ENCODE data around the gene PHLPP1. TPM values are rescaled to one million over a fixed set of nuclear protein-coding genes. Genes with fewer than 3 reads are reported as not detected.

PHLPP1 gene
- polyA plus RNA-seq, 1 experiment: 5.6 TPM

GRCh38 chr18:62963507-62963906 is 248.2 kb downstream of the PHLPP1 start:
- no peak for DNase-seq (ENCODE audit: low read depth, low spot score)

GRCh38 chr18:62964432-62964831 is 249.1 kb downstream of the PHLPP1 start:
- CTCF ChIA-PET: interaction anchor here (1.0 kb wide), 1 partner anchor 18 kb away, joined by 4 read pairs; no protein-coding TSS in a partner anchor
- POLR2A ChIA-PET: no interaction called here

More at GRCh38 chr18:62963507-62963906, 248.2 kb downstream of the PHLPP1 start:
- TF ChIP-seq, protein P1, sequence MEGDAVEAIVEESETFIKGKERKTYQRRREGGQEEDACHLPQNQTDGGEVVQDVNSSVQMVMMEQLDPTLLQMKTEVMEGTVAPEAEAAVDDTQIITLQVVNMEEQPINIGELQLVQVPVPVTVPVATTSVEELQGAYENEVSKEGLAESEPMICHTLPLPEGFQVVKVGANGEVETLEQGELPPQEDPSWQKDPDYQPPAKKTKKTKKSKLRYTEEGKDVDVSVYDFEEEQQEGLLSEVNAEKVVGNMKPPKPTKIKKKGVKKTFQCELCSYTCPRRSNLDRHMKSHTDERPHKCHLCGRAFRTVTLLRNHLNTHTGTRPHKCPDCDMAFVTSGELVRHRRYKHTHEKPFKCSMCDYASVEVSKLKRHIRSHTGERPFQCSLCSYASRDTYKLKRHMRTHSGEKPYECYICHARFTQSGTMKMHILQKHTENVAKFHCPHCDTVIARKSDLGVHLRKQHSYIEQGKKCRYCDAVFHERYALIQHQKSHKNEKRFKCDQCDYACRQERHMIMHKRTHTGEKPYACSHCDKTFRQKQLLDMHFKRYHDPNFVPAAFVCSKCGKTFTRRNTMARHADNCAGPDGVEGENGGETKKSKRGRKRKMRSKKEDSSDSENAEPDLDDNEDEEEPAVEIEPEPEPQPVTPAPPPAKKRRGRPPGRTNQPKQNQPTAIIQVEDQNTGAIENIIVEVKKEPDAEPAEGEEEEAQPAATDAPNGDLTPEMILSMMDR (IDR thresholded peaks at IDR 0.05; ENCODE audit: low read depth, low read length): no peak
- no peak overlapping the region for H3K27ac ChIP-seq (ENCODE audit: low read depth, low read length)
- ChIA-PET CTCF (interaction anchor here (1.0 kb wide), 1 partner anchor 19 kb away, joined by 4 read pairs; no protein-coding TSS in a partner anchor), POLR2A (no interaction called here)
- no peaks in the 10 kb centered on the region for H3K27me3 ChIP-seq (ENCODE audit: control insufficient read depth, insufficient read depth, low read length)
- no peaks in the 10 kb centered on the region for H3K9me3 ChIP-seq (ENCODE audit: control insufficient read depth, insufficient read depth, low read length)
- H3K4me3 ChIP-seq (ENCODE audit: low read depth, low read length): no peak overlapping the region

GRCh38 chr18:62967089-62967488 is 251.7 kb downstream of the PHLPP1 start:
- TF ChIP-seq, protein P1 (IDR thresholded peaks at IDR 0.05; ENCODE audit: low read depth, low read length): no peak
- ChIA-PET CTCF (interaction anchor here (1.2 kb wide), 1 partner anchor 16 kb away, joined by 3 read pairs; no protein-coding TSS in a partner anchor), POLR2A (no interaction called here)
- no peak for DNase-seq (ENCODE audit: low read depth, low spot score)
- no peaks in the 10 kb centered on the region for H3K27me3 ChIP-seq (ENCODE audit: control insufficient read depth, insufficient read depth, low read length)
- H3K27ac ChIP-seq (ENCODE audit: low read depth, low read length): no peak overlapping the region
- no peak overlapping the region for H3K4me3 ChIP-seq (ENCODE audit: low read depth, low read length)
- H3K9me3 ChIP-seq (ENCODE audit: control insufficient read depth, insufficient read depth, low read length): no peaks in the 10 kb centered on the region

More at GRCh38 chr18:62964432-62964831, 249.1 kb downstream of the PHLPP1 start:
- no peak for DNase-seq (ENCODE audit: low read depth, low spot score)
- Histone ChIP-seq H3K9me3 (ENCODE audit: control insufficient read depth, insufficient read depth, low read length) (no peaks in the 10 kb centered on the region), H3K27ac (ENCODE audit: low read depth, low read length) (no peak overlapping the region), H3K4me3 (ENCODE audit: low read depth, low read length) (no peak overlapping the region), H3K27me3 (ENCODE audit: control insufficient read depth, insufficient read depth, low read length) (no peaks in the 10 kb centered on the region)
- TF ChIP-seq, protein P1 (IDR thresholded peaks at IDR 0.05; ENCODE audit: low read depth, low read length): no peak

DNA sequence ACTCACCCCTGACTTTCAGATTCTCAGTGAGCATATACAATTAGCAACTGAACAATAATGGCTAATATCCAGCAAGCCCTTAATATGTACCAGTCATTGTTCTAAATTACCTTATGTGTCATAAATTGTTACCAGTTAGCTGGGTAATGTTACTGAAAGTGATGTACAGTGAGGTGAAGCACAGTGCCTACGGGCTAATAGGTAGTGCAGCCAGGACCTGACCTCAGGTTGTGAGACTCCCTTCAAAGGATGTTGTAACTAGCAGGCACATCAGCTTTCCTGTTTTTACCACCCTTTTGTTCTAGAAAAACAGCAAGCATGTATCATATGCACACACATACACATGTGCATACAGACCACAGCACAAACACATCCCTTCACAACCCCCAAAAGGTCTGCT is 258.3 kb downstream of the PHLPP1 start:
- ChIA-PET POLR2A (no interaction called here), CTCF (interaction anchor here (0.7 to 1.5 kb wide), 3 partner anchors 9 to 390 kb away, joined by 3 to 4 read pairs (median 3); partner anchors contain the start of gene PHLPP1)
- Histone ChIP-seq H3K9me3 (ENCODE audit: control insufficient read depth, insufficient read depth, low read length) (no peaks in the 10 kb centered on the region; the same call in 1 of the 2 replicates), H3K27me3 (ENCODE audit: control insufficient read depth, insufficient read depth, low read length) (no peaks in the 10 kb centered on the region), H3K4me3 (ENCODE audit: low read depth, low read length) (no peak overlapping the region), H3K27ac (ENCODE audit: low read depth, low read length) (no peak overlapping the region)
- TF ChIP-seq, protein P1 (IDR thresholded peaks at IDR 0.05; ENCODE audit: low read depth, low read length): no peak
- DNase-seq (ENCODE audit: low read depth, low spot score): no peak

DNA sequence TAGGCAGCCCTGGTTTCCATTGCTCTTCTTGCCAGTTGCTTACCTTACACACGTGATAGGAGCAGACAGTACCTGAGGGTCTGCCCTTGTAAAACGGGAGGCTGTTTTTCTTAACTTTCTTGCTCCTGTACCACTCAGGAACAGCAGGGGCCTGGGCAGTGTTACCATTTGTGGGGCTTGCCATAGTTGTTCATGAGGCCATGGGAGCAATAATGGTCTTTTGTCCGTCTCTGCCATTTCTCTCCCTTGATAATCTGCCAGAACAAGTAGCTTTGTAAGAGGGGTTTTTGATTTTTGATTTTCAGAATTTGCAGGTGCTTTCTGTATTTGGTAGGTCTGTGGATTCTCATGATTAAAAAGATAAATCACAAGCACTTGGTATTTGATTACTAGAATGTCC is 259.0 kb downstream of the PHLPP1 start:
- DNase-seq (ENCODE audit: low read depth, low spot score): no peak
- TF ChIP-seq, protein P1 (IDR thresholded peaks at IDR 0.05; ENCODE audit: low read depth, low read length): no peak
- ChIA-PET CTCF (no interaction called here), POLR2A (no interaction called here)
- no peak overlapping the region for H3K4me3 ChIP-seq (ENCODE audit: low read depth, low read length)
- H3K27ac ChIP-seq (ENCODE audit: low read depth, low read length): no peak overlapping the region
- no peaks in the 10 kb centered on the region for H3K27me3 ChIP-seq (ENCODE audit: control insufficient read depth, insufficient read depth, low read length)
- no peaks in the 10 kb centered on the region; the same call in 1 of the 2 replicates for H3K9me3 ChIP-seq (ENCODE audit: control insufficient read depth, insufficient read depth, low read length)

Measured in AG04450 (cell line).